Esophagus squamous epithelium (tissue), 4 donors: ENCODE results near the gene SLC25A13.

Experiments
- CTCF ChIP-seq, 6 experiments: fragments of 450-650 bp in 4 of 6; fragments of 200-600 bp in 2 of 6; sonication (generic) in 2 of 6; IDR thresholded peaks; one replicate each; pipeline ENCODE4 v1.5.1; 2016 to 2019; ENCODE audit warnings: antibody characterized with exemption in 6 of 6, mild to moderate bottlenecking in 4 of 6, moderate library complexity in 4 of 6
- POLR2A ChIP-seq, 4 donors: fragments of 450-650 bp; IDR thresholded peaks; one replicate each; pipeline ENCODE4 v1.6.1; 2017; ENCODE audit warnings: antibody characterized with exemption in 4 of 4, mild to moderate bottlenecking in 4 of 4, moderate library complexity in 3 of 4

DNA sequence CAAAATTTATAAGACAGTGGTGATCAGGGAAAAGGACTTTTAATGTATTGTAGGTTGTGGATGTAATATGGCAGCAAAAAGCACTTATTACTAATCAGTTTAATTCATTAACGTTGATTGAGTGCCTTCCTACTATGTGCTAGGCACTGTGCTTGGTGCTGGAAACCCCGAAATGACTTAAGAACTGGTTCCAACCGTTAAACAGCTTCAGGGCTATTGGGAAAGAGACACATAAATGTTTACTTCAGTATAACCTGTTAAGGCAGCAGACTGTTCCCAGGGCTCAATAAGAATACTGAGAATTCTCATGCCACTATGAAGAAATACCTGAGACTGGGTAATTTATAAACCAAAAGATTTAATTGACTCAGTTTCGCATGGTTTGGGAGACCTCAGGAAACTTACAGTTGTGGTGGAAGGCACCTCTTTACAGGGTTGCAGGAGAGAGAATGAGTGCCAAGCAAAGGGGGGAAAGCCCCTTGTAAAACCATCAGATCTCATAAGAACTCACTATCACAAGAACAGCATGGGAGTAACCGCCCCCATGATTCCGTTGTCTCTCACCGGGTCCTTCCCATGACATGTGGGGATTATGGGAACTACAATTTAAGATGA lies 1.1 kb upstream of the SLC25A13 start:
- TF ChIP-seq POLR2A (IDR thresholded peaks at IDR 0.05): no peak
- TF ChIP-seq CTCF (IDR thresholded peaks at IDR 0.05): no peak
